HG03521 (cell line): ENCODE measurements around the gene NIPAL3.
"Not testable (repeated sequence)": the region's sequence is repeated elsewhere in the genome, so short reads cannot be mapped to it uniquely, and the experiment has no call there.

Source experiments
- ATAC-seq: cut with Tn5 transposase; IDR thresholded peaks from one replicate; pipeline ENCODE4 v1.9.1; 2021; ENCODE audit warnings: mild to moderate bottlenecking, moderate library complexity; ENCODE audit not compliant: unreplicated experiment

NIPAL3 gene

GRCh38 chr1:24454673-24455072 lies 39.1 kb downstream of the NIPAL3 start:
- ATAC-seq, result no peak

- ATAC-seq, result no peak
Measured at GRCh38 chr1:24455272-24455671, 39.7 kb downstream of the NIPAL3 start.

DNA sequence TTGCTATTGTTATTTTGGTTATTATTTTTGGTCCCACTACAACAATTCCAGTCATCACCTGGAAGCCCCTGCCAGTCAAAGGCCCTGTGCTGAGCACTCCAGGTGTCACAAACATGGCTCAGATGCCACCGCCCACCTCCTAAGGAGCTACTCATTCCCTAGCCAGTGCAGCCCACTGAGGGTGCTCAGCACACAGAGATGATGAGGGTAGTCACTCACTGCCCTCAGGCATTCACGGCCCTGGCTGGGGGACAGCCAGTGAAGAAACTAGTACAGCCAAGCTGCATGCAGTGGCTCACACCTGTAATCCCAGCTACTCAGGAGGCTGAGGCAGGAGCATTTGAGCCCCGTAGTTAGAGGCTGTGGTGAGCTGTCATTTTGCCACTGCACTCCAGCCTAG lies 42.3 kb downstream of the NIPAL3 start:
- no peak for ATAC-seq

DNA sequence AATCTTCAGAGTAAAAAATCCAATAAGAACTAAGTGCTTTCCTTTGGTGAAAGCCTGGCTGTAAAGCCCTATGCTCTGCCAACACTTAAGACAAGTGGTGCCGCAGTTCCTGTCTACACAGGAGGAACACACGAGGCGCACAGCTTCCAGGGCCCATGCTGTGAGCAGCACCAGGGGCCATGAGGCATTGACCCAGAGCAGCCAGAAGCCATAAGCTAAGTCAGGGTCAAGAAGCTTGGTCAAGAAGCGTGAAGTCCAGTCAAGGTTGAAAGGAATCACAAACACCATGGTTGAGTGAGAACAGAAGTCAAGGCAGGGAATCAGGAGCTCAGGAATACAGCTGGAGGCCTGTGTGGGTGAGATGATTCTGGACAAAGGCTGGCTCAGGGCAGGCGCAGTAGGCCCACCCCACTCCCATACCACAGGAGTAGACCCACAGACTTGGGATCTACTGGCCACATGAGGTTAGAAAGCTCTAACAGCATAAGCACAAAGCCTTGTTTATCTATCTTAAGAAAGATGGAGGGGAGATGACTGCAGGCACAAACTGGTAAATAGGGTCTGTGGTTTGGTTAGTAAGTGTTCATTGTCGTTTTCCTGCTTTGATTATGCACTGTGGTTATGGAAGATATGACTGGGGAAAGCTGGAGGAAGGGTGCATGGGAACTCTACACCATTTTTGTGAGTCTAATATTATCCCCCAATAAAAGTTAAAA lies 44.1 kb downstream of the NIPAL3 start:
- no peak for ATAC-seq

GRCh38 chr1:24462128-24462527 lies 46.5 kb downstream of the NIPAL3 start:
- not testable (repeated sequence) for ATAC-seq

DNA sequence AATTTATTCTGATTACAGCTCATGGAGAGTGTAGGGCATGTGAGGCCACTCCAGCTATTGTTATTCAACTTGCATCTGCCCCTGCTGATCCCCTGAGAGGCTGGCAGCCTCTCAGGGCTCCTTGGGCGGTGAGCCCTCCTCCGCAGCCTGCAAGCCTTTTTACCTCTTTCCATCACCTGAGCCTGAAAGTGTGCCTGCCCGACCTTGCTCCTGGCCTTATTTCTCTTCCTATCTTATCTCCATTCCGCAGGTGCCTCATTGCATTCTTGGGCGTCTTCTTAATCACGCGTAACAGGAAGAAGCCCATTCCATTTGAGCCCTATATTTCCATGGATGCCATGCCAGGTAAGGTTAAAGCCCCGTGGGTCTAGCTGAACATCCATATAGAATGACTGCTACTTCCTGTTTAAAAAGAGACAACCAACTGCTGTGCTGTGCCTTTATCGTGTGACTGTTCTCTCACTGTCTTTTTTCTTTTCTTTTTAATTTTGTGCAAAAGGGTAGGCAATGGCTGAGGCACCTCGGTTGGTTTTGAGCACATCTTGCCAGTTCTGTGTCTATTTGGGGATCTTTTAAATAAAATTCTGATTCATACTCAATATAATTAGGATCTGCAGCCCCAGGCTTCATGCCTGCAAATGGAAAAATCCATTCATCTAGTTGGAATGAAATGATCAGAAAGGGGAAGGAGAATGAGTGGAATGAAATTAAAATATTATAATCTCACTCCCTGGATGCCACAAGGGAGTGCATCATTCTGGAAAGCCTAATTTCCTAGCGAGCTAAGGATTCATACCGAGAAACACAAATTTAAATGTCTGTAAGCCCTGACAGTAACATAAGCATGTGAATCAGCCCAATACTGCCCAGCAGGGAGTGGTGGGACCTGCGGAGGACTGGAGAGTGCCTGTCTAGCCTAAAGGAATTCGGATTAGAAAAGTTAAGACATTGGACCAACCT lies 48.5 kb downstream of the NIPAL3 start:
- ATAC-seq, result no peak

DNA sequence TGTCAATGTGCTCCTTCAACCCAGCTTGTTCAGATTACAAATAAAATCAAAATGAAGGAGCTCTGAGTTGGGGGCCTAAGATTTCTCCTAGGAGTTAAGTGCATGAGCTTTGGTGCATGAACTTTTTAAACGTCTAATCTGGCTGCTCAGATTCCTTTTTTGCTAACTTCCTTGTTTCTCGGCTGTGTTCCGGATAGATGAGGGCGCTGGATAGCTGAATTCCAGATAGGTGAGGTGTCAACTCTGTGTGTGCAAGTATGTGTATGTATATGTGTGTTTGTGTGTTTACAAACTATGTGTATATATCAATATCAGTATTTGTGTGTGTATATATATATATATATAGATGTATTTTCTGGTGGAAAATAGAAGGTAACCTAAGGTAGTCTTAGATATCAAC lies 49.5 kb downstream of the NIPAL3 start:
- ATAC-seq, result no peak

DNA sequence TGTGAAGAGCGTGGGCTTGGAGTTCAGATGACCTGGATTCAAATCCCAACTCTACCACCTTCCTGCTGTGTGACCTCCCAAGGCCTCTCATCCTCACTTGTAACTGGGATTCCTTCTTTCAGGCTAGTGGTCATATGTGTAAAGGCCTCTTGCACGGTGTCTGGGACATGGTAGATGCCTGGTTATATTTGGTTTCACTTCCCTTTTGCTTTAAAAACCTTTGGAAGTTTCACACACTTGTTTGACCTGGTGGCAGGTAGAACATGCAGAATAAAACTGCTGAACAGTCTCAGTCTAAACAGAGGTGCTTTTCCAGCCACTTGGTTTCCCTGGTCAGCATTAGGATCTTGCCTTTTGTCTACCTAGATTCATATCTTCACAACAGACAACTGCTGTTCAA lies 50.0 kb downstream of the NIPAL3 start:
- ATAC-seq, result no peak

GRCh38 chr1:24468685-24469316 lies 53.2 kb downstream of the NIPAL3 start:
- no peak for ATAC-seq

GRCh38 chr1:24470592-24470991 lies 55.0 kb downstream of the NIPAL3 start:
- ATAC-seq, result no peak

- no peak for ATAC-seq
Measured at GRCh38 chr1:24472527-24473251, 57.1 kb downstream of the NIPAL3 start.

DNA sequence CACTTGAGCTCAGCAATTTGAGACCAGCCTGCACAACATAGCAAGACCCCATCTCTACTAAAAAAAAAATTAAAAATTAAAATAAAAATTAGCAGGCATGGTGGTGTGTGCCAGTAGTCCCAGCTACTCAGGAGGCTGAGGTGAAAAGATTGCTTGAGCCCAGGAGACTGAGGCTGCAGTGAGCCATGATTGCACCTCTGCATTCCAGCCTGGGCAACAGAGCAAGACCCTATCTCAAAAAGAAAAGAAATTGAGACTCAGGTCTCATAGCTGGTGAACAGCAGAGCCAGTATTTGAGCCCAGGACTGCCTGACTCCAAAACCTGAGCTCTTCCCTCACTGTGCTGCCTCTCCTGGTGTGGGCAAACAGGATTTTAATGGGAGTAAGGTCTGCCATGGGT lies 58.6 kb downstream of the NIPAL3 start:
- no peak for ATAC-seq

GRCh38 chr1:24475700-24476099 lies 60.1 kb downstream of the NIPAL3 start:
- no peak for ATAC-seq

GRCh38 chr1:24476571-24476970 lies 61.0 kb downstream of the NIPAL3 start:
- no peak for ATAC-seq

DNA sequence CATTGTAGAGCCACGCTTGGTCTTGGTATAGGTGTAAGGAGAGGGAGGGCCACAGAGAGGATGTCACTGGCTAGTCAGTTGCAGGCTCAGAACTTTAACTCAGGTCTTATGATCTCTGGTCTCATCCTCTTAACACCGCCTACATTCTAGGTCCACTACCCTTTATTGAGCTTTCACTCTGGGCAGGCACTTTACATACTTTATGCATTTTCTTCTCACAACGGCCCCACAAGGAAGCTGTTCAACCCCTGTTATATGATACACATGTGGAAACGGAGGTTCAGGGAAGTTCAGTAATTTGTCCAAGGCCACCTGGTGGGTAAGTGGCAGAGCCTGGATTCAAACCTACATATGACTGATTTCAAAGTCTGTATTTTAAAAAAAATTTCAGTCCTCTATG lies 61.7 kb downstream of the NIPAL3 start:
- ATAC-seq, result no peak

DNA sequence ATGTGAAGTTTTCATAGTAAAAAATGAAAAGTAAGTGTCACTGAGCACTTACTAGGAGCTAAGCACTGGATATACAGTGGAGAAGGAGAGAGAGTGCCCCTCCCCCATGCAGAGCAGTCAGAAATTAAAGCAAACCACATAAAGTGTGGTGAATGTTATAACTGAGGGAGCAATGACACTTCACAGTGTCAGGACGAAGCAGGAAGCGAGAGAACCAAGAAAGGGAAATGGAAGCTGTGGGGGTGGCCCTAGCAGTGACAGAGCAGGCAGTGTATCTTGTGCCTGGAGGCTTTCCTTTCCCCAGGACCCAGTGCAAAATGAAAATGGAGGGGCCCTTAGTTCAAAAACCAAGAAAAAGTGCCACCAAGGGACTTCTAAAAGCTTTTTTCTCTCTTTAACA lies 65.5 kb downstream of the NIPAL3 start:
- no peak for ATAC-seq

DNA sequence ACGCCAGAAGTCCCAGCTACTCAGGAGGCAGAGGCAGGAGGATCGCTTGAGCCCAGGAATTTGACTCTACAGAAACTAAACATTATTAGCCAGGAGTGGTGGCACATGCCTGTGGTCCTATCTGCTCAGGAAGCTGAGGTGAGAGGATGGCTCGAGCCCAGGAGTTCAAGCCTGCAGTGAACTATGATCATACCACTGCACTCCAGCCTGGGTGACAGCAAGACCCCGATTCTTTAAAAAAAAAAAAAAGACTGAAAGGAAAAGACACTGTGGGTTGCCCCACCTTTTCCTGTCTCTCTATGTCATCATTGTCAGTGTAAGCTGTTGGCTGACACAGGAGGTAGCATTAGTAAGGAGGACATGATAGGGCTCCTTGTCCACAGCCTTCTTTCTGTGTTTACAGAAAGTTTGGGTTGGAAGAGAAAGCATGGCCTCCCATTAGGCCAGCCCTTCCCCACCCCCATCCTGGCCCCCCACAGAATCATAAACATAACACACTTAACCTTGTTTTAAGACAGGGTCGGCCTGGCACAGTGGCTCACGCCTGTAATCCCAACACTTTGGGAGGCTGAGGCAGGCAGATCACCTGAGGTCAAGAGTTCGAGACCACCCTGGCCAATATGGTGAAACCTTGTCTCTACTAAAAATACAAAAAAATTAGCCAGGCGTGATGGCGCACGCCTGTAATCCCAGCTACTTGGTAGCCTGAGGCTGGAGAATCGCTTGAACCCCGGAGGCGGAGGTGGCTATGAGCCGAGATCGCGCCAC lies 66.4 kb downstream of the NIPAL3 start:
- ATAC-seq, result no peak

DNA sequence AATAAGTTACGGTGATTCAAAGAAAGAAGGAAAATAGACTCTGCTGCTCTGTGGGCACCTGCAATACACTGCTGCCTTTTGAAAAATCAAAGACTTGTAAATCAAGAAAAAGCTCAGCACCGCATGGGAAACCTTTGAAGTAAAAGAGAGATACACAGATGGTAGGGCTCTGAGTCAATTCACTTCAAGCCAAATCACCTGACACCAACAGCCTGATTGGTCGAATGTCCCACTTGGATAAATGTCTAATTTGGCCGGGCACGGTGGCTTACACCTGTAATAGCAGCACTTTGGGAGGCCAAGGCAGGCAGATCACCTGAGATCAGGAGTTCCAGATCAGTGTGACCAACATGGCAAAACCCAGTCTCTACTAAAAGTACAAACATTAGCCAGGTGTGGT lies 67.8 kb downstream of the NIPAL3 start:
- ATAC-seq, result no peak

GRCh38 chr1:24484199-24484598 lies 68.6 kb downstream of the NIPAL3 start:
- ATAC-seq, result no peak

DNA sequence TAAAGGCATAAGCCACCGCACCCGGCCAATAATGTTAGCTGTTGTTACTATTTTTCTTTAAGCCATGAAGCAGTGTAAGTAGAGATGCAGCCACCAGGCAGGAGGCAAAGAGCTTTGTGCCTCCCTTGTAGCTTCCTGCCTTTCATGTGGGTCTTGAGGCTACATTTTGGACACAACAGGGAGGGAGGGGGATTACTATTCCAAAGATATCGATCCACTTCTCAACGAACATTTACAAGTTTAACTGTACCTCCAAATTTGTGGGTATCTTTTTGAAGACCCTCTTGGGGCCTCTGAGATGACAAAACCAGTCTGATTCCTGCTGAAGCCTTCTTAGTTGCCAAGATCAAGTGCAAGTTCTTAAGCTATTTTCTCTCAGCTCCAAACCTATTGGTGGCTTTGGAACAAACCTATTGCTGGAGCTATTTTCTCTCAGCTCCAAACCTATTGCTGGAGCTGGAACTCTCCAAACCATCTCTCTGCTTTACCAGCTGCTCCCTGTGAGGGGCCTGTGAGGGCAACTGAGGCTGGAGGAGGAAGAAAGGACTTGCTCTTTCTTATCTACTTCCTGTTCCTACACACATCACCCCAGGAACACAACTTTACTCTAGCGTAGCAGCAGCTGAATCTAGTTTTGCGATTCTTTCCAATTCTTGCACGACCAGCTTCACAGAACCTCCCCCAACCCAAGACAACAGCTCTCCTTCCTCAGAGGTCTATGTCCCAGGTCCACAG lies 70.9 kb downstream of the NIPAL3 start:
- no peak for ATAC-seq
